GM19372 (cell line): Measurements from ENCODE around the gene CASZ1.

ENCODE experiments used
- ATAC-seq: cut with Tn5 transposase; IDR thresholded peaks from one replicate; pipeline ENCODE4 v1.9.1; 2021; ENCODE audit warnings: mild to moderate bottlenecking, low read depth, moderate library complexity; ENCODE audit not compliant: unreplicated experiment

The CASZ1 gene

GRCh38 chr1:10777749-10778574 lies 18.5 kb downstream of the CASZ1 start:
- no peak for ATAC-seq

GRCh38 chr1:10776190-10776905 lies 20.1 kb downstream of the CASZ1 start:
- ATAC-seq: no peak

- ATAC-seq: no peak
Observed at GRCh38 chr1:10775763-10776162, 20.7 kb downstream of the CASZ1 start.

GRCh38 chr1:10774615-10775310 lies 21.7 kb downstream of the CASZ1 start:
- no peak for ATAC-seq

GRCh38 chr1:10773851-10774614 lies 22.4 kb downstream of the CASZ1 start:
- no peak for ATAC-seq

GRCh38 chr1:10773376-10773775 lies 23.1 kb downstream of the CASZ1 start:
- no peak for ATAC-seq

GRCh38 chr1:10772711-10773110 lies 23.7 kb downstream of the CASZ1 start:
- no peak for ATAC-seq

- no peak for ATAC-seq
Observed at GRCh38 chr1:10771789-10772188, 24.7 kb downstream of the CASZ1 start.

- ATAC-seq: no peak
Observed at GRCh38 chr1:10768552-10768951, 27.9 kb downstream of the CASZ1 start.

GRCh38 chr1:10767282-10767681 lies 29.2 kb downstream of the CASZ1 start:
- no peak for ATAC-seq

- no peak for ATAC-seq
Observed at GRCh38 chr1:10765734-10766478, 30.5 kb downstream of the CASZ1 start.

GRCh38 chr1:10765304-10765703 lies 31.1 kb downstream of the CASZ1 start:
- no peak for ATAC-seq

- ATAC-seq: no peak
Observed at GRCh38 chr1:10764296-10764798, 32.1 kb downstream of the CASZ1 start.

GRCh38 chr1:10762875-10763274 lies 33.6 kb downstream of the CASZ1 start:
- ATAC-seq: no peak

GRCh38 chr1:10762153-10762523 lies 34.3 kb downstream of the CASZ1 start:
- no peak for ATAC-seq

GRCh38 chr1:10761503-10762152 lies 34.8 kb downstream of the CASZ1 start:
- ATAC-seq: no peak

GRCh38 chr1:10760566-10761502 lies 35.6 kb downstream of the CASZ1 start:
- no peak for ATAC-seq
